Activated CD4-positive, alpha-beta T cell treated with anti-CD3 and anti-CD28 coated beads, Interleukin-2, amount 50 U/mL, for 1 hour (primary cell): ENCODE measurements around the gene TMEM62.
A peak's percentile ranks its signal among the peaks of the same experiment; 100 is the strongest.
"Not testable (repeated sequence)": the region's sequence is repeated elsewhere in the genome, so short reads cannot be mapped to it uniquely, and the experiment has no call there.

Source experiments
- DNase-seq: peaks from one replicate; pipeline ENCODE4 v3.0.0-alpha.2; 2020

Gene TMEM62

GRCh38 chr15:43210807-43211206, 77.4 kb downstream of the TMEM62 start:
- DNase-seq = no peak

DNA sequence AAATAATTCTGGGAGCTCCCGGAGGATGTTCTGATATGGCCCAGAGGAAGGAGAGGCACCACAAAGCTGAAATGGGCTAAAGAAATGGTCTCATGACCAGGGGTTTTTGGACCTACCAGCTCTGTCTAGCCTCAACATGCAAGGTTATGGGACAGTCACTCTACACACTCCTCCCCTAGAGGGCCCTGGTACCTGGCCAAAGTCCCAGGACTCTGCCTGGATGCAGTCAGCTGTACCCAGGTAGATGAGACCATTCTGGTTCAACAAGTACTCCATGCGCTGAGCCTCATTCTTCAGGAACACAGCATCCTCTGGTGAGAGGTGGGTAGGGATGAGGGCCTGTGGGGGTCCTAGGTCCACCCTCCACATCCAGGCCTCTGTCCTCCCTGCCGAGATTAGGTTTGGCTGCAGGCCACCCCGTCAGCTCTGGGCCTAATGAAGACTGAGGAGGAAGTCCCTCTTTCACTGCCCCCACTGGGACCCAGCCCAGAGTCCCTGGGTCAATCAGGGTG, 77.9 kb downstream of the TMEM62 start:
- no peak for DNase-seq

DNA sequence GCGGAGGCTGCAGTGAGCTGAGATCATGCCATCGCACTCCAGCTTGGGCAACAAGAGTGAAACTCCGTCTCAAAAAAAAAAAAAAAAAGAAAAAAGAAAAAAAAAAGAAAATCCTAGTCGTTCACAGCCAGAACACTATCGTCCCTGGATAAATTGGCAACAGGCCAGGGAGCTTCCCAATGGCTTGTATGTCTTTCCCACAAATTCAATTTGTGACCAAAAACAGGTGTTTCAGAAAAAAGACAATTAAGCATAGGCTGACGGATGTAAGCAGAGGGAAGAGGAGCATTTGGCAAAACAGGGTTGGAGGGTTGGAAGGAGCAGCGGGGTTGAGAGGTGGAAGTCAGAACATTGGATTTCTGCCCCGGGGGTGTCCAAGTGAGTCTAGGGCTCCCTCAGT, 78.9 kb downstream of the TMEM62 start:
- DNase-seq = no peak

- DNase-seq = no peak
Observed at GRCh38 chr15:43212951-43213350, 79.6 kb downstream of the TMEM62 start.

DNA sequence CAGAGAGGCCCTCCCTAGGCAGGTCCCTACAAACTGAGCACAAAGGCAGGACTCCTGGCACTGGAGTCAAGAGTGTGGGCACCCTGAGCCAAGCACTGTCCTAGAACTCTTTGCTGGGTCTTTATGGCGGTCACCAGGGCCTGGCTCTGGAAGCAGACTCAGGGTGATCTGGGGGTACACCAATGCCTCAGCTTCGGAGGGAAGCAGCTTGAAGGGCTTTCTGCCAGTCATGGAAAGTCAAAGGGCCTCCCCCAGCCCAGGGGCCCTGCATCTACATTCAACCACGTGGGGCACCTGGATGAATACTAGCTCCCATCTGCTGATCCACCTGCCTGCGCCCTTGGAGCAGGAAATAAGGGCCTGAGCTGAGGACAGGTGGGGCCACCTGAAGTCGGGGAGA, 80.1 kb downstream of the TMEM62 start:
- no peak for DNase-seq

DNA sequence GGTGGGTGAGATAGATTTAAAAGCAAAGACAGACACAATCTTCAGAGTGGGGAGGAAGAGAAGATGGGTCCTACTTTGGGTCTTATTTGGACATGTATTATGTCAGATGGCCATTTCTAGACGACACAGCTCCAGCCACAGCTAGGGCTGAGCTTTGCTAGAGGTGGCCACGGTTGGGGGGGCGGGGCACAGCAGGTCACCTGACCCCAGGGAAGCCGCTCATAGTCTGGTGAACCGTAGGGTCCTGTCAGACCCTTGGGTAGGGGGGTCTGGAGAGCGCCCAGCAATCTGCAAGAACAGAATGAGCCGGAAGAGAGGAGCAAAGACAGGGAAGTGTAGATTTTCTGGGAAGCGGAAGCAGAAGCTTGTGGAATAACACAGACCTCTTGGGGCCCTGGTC, 80.8 kb downstream of the TMEM62 start:
- DNase-seq = no peak

GRCh38 chr15:43214592-43215295, 81.4 kb downstream of the TMEM62 start:
- no peak for DNase-seq

DNA sequence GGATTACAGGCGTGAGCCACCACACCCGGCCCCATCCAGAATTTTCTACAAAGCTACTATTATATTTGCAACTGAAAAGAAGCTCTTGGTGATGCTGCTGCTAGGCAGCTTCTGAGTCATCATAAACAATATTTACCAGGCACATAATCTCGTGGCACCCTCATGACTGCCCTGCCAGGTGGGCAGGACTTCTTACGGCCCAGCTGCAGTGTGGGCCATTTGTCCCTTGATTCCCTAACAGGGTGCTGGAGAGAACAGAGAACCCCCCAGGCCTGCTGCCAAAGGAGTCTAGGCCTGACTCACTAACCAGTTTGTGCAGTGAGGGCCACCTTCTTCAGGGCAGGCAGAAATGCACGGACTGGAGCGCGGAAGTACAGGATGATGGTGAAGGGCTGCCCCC, 82.6 kb downstream of the TMEM62 start:
- no peak for DNase-seq

- DNase-seq = no peak
Observed at GRCh38 chr15:43218908-43219706, 85.7 kb downstream of the TMEM62 start.

DNA sequence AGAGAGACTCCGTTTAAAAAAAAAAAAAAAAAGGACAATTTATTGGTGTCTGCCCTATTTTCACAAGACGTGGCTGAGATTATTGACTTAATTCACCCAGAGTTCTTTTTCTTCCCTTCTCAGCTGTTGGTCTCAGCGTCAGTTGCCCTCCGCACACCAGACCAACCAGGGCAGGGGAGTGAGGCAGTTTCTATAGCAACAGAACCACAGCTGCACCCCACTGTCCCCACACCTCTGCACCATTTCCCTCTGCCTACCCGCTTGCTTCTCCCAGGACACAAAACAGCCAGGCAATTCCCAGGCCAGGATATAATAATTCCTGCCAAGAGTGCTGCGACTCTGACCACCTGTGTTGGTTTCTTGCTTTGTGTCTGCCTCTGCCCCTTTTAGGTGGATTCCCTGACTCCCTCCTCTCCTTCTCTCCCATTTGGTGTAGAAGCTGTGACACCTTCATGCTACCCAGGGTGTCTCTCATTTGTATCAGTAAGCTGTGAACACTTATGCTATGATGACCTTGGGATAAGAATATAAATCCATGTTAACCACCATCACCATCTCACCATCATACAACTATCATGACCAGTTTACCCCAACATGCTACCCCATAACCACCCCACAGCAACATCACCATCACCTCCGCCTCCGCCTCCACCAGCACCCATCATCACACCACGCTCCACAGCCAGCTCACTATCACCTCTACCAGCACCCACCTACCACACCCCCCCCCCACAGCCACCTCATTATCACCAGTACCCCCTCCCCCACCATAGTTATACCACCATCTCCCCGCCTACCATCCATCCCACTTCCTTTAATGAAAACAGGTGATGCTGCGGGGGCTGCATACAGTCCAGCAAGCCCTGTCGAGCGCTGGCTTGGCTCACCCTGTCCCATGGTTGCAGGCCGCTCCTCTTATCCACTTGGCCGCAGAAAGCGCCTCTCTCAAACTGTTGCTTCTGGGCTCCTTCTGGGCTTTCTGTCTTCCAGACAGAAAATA, 86.8 kb downstream of the TMEM62 start:
- no peak for DNase-seq

DNA sequence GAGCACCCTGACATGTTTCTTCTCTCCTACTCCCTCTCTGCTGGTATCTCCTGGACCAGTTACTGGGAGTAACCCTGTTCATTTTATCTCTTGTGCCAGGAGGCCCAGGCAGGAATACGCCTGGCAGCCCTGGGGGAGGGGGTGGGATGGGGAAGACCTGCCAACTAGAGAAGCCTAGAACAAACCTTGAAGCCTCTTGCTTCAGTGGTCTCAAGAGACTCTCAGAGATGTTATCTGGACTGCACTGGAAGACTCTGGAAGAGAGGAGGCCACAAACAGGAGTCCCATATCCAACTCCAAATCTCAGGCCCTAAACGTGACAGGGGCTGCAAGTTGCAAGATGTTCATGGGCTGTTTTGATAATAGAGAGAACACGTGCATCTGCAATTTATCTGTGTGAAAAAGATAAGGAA, 87.6 kb downstream of the TMEM62 start, which contains the start of gene EPB42:
Gene EPB42 (minus strand): TSS at position 28 of the 413 bp plus-strand sequence. CDS start 193 bp downstream, outside the sequence.
- DNase-seq = no peak

DNA sequence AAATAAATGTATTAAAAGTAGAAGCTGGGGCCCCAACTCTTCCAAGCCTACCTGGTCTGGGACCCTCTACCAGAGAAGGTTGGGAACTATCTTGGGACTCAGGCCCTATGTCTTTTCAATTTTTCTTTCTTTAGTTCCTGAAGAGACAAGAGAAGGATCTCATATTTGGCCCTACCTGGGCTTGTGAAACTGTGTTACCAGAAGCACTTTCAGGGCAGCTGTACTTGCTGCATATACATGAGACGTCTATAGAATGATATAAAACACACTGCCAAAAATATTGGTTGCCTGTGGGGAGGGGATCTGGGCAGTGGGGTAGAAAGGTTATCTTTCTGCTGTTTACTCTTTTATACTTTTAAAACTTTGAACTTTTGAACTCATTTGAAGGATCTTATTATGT, 88.0 kb downstream of the TMEM62 start:
- no peak for DNase-seq

DNA sequence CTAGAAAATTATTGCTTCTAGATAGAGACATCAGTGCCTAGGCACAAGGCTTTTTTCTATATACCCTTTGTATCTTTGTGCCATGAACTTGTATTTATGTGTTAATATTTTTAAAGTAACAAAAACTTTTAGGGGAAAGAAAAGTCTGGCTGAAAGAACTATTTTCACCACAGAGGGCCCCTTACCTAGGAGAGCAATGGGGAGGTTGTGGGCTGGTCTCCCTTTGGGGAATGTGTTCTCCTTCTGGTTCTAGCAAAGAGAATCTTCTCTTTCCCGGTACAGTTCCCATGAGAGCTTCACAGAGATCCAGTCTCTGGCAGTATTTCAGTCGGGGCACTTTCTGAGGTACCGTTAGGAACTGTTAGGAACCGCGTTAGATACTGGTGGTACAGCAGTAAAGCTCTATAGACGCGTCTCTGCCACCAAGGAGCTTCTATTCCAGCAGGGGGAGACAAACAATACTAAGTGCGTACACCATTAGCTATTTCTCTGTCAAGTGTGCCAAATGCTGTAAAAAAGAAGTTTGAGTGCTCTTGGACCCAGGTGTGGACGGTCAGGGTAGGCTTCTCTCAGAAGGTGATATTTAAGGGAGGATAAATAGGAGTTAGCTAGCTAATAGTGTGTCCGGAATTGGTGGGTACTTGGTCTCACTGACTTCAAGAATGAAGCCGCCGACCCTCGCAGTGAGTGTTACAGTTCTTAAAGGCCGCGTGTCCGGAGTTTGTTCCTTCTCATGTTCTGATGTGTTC, 92.0 kb downstream of the TMEM62 start:
- peak; percentile 10 for DNase-seq

GRCh38 chr15:43225950-43226255, 92.5 kb downstream of the TMEM62 start:
- DNase-seq = not testable (repeated sequence)

DNA sequence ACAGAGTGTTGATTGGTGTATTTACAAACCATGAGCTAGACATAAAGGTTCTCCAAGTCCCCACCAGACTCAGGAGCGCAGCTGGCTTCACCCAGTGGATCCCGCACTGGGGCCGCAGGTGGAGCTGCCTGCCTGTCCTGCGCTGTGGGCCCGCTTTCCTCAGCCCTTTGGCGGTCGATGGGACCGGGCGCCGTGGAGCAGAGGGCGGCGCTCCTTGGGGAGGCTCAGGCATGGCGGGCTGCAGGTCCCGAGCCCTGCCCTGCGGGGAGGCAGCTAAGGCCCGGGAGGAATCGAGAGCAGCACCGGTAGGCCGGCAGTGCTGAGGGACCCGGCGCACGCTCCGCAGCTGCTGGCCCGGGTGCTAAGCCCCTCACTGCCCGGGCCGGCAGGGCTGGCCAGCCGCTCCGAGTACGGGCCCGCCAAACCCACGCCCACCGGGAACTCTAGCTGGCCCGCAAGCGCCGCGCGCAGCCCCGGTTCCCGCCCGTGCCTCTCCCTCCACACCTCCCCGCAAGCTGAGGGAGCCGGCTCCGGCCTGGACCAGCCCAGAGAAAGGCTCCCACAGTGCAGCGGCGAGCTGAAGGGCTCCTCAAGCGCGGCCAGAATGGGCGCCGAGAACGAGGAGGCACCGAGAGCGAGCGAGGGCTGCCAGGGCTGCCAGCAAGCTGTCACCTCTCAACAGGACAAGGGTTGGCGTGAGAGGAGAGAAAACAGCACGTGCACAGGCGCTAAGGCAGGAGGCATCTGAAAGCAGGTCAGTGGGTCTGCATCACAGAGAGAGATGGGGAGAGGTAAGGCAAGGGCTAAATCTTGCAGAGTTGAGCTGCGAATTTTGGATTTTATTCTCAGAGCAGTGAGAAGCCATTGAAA, 93.3 kb downstream of the TMEM62 start:
- no peak for DNase-seq

DNA sequence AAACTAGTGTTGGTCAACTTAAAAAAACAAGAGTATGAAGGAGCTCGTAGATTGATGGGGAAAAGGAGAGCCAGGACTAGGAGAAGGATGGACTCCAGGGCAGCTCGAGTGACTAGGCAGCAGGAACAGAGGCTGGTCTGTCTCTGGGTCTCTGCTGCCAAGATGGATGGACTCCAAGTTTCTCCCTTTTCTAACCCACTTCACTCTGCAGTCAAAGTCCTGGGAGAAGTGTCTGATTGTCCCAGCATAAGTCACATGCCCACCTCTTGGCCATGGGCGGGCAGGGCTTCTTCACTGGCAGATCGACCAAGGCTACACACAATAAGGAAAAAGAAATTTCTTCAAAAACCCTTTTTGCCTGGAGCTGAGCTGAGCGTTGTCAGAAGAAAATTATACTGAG, 96.6 kb downstream of the TMEM62 start:
- DNase-seq = no peak

DNA sequence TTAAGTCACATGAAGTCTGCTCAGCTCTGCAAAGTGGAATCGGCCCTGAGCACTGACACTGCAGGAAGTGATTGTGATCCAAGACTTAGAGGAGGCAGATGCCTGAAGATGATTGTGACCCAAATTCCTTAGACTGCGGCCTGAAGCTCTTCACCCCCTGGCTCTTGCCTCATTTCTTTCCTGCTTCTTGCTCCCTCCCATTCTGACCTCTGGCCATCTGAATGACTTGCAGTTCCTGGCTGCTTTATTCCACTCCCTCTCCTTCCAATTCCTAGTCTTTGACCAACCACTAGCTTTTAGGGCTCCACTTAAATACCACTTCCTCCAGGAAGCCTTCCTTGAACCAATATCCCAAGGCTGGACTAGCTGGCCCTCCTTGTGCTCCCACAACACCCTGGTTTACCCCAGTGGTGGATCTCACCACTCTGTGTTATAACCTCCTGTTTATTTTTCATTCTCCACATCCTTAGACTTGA, 97.3 kb downstream of the TMEM62 start:
- no peak for DNase-seq

DNA sequence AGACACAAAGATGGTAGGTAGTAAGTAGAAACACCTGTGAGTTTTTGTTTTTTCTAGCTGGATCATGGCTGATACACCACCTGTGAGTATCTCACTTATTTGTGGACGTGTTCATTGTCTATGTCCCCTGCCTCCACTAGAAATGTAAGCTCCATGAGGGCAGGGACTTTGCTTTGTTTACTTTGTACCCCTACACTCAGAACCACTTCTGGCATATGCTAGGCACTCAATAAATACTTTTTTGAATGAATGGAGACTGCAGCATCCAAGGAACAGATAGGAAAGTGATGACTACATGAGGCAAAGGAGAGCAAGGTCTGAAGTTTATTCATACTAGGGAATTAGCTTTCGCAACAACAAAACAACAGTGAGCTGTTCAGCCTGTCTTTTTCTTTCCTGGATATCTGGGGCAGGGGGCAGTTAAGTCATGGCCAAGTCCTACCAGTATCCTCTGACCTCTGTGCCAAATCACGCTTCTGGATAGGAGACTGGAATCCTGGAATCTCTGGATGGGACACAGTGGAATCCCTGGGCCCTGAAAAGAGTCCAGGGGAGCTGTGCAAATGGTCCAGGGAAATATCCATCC, 99.0 kb downstream of the TMEM62 start:
- no peak for DNase-seq
